ENCODE measurements around the gene FAF1. TPM values are rescaled to one million over a fixed set of nuclear protein-coding genes. Genes with fewer than 3 reads are reported as not detected.

FAF1 gene
- total RNA-seq, 2 experiments from 2014 or later, result 42.3 to 114 TPM

GRCh38 chr1:50522691-50523342 lies 437.2 kb downstream of the FAF1 start:
- no peak overlapping the region for H3K27ac ChIP-seq (ENCODE audit: low read depth, low read length, poor library complexity, severe bottlenecking)
- H2AFZ ChIP-seq (ENCODE audit: low read length), result no peak overlapping the region
- H3K36me3 ChIP-seq (ENCODE audit: insufficient read depth, low read length), result peaks cover 35% of the 10 kb centered on the region
- no peak overlapping the region for H3K4me3 ChIP-seq (ENCODE audit: low read depth, low read length, poor library complexity, severe bottlenecking)
- H3K4me1 ChIP-seq (ENCODE audit: insufficient read depth, low read length, poor library complexity, severe bottlenecking), result no peaks in the 10 kb centered on the region
- no peaks in the 10 kb centered on the region for H3K9me2 ChIP-seq (ENCODE audit: insufficient read depth, low read length)
- no peaks in the 10 kb centered on the region for H3K79me2 ChIP-seq (ENCODE audit: insufficient read depth, low read depth, low read length)
- ChIA-PET POLR2A (no interaction called here), CTCF (ENCODE audit: unreplicated experiment) (no interaction called here)
- H3K9me3 ChIP-seq (ENCODE audit: low read length), result 0 out of 2 replicates have a peak, but pooled peaks cover 6% of the 10 kb centered on the region
- no peak for TF ChIP-seq EZH2phosphoT487 (IDR thresholded peaks at IDR 0.05; ENCODE audit: borderline replicate concordance, low read depth, low read length)
- TF ChIP-seq CTCF (conservative IDR thresholded peaks at IDR 0.05; ENCODE audit: low read length), result no peak
- intact Hi-C loops (cut with micrococcal nuclease; ENCODE audit: unreplicated experiment), result no loop called here
- DNase-seq (ENCODE audit: low spot score), result no peak
- no TSS peak for BruUV-seq (replicated peaks)
- H4K20me1 ChIP-seq (ENCODE audit: insufficient read depth, low read length), result no peaks in the 10 kb centered on the region
- H3K4me2 ChIP-seq (ENCODE audit: low read length), result no peak overlapping the region

GRCh38 chr1:50521703-50522102 lies 438.4 kb downstream of the FAF1 start:
- intact Hi-C loops (cut with micrococcal nuclease; ENCODE audit: unreplicated experiment), result no loop called here
- Histone ChIP-seq H3K9me3 (ENCODE audit: low read length) (0 out of 2 replicates have a peak, but pooled peaks cover 6% of the 10 kb centered on the region), H3K36me3 (ENCODE audit: insufficient read depth, low read length) (peaks cover 27% of the 10 kb centered on the region), H3K27ac (ENCODE audit: low read depth, low read length, poor library complexity, severe bottlenecking) (no peak overlapping the region), H2AFZ (ENCODE audit: low read length) (no peak overlapping the region), H3K4me2 (ENCODE audit: low read length) (no peak overlapping the region), H3K79me2 (ENCODE audit: insufficient read depth, low read depth, low read length) (no peaks in the 10 kb centered on the region), H3K4me3 (ENCODE audit: low read depth, low read length, poor library complexity, severe bottlenecking) (no peak overlapping the region), H3K4me1 (ENCODE audit: insufficient read depth, low read length, poor library complexity, severe bottlenecking) (no peaks in the 10 kb centered on the region), H4K20me1 (ENCODE audit: insufficient read depth, low read length) (no peaks in the 10 kb centered on the region), H3K9me2 (ENCODE audit: insufficient read depth, low read length) (no peaks in the 10 kb centered on the region)
- DNase-seq (ENCODE audit: low spot score), result no peak
- TF ChIP-seq CTCF (conservative IDR thresholded peaks at IDR 0.05; ENCODE audit: low read length) (no peak), EZH2phosphoT487 (IDR thresholded peaks at IDR 0.05; ENCODE audit: borderline replicate concordance, low read depth, low read length) (no peak)
- ChIA-PET POLR2A (interaction anchor here (0.8 kb wide), 1 partner anchor 23 kb away, joined by 3 read pairs; no protein-coding TSS in a partner anchor), CTCF (ENCODE audit: unreplicated experiment) (no interaction called here)
- no TSS peak for BruUV-seq (replicated peaks)

GRCh38 chr1:50517488-50517887 lies 442.6 kb downstream of the FAF1 start:
- Histone ChIP-seq H3K36me3 (ENCODE audit: insufficient read depth, low read length) (peaks cover 17% of the 10 kb centered on the region; the same call in 1 of the 2 replicates), H3K9me2 (ENCODE audit: insufficient read depth, low read length) (no peaks in the 10 kb centered on the region), H3K4me2 (ENCODE audit: low read length) (no peak overlapping the region), H4K20me1 (ENCODE audit: insufficient read depth, low read length) (no peaks in the 10 kb centered on the region), H3K9me3 (ENCODE audit: low read length) (no peaks in the 10 kb centered on the region), H3K27ac (ENCODE audit: low read depth, low read length, poor library complexity, severe bottlenecking) (no peak overlapping the region), H3K79me2 (ENCODE audit: insufficient read depth, low read depth, low read length) (no peaks in the 10 kb centered on the region), H3K4me3 (ENCODE audit: low read depth, low read length, poor library complexity, severe bottlenecking) (no peak overlapping the region), H3K4me1 (ENCODE audit: insufficient read depth, low read length, poor library complexity, severe bottlenecking) (no peaks in the 10 kb centered on the region), H2AFZ (ENCODE audit: low read length) (no peak overlapping the region)
- no peak for DNase-seq (ENCODE audit: low spot score)
- intact Hi-C loops (cut with micrococcal nuclease; ENCODE audit: unreplicated experiment), result no loop called here
- no TSS peak for BruUV-seq (replicated peaks)
- TF ChIP-seq CTCF (conservative IDR thresholded peaks at IDR 0.05; ENCODE audit: low read length) (no peak), EZH2phosphoT487 (IDR thresholded peaks at IDR 0.05; ENCODE audit: borderline replicate concordance, low read depth, low read length) (no peak)
- CTCF ChIA-PET (ENCODE audit: unreplicated experiment), result no interaction called here
- POLR2A ChIA-PET, result interaction anchor here (0.7 kb wide), 1 partner anchor 749 kb away, joined by 3 read pairs; no protein-coding TSS in a partner anchor

All from OCI-LY7 (cell line).